HG02885 (cell line): ENCODE measurements around the gene POU2F1.

ENCODE experiments used
- ATAC-seq: cut with Tn5 transposase; IDR thresholded peaks from one replicate; pipeline ENCODE4 v1.9.1; 2021; ENCODE audit warnings: mild to moderate bottlenecking; ENCODE audit not compliant: unreplicated experiment, poor library complexity

POU2F1 gene

DNA sequence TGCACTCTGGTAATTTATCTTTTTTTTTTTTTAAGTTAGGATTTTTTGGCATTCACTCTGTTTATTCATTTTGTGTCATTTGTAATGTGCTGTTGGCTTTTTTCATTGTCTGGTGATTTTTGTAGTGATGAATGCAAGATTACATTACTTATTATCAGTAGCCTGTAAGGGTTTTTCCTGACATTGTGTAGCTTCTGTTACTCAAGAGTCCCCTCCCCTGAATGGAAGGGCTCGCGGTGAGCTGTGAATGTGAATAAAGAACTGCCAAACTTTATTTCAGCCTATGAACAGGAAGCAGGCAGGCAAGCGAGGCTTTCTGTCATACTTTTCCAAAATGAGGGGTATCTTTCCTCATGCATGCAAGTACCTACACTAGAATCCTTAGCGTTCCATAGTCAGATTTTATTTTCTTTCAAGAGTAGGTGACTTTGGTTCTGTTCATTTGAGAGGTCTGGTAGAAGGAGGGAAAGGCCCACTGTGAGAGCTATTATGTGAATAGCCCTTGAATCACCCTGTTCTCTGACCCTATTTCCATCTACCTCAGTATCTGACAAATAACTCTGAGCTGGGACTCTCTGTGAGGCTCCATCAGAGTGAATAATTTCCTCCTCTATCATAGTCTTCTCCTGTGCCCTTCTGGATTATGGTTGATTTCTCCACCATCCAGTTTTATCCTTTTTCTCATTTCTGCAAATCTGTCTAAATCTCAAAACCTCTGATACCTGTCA is 183.6 kb downstream of the POU2F1 start:
- ATAC-seq = no peak

DNA sequence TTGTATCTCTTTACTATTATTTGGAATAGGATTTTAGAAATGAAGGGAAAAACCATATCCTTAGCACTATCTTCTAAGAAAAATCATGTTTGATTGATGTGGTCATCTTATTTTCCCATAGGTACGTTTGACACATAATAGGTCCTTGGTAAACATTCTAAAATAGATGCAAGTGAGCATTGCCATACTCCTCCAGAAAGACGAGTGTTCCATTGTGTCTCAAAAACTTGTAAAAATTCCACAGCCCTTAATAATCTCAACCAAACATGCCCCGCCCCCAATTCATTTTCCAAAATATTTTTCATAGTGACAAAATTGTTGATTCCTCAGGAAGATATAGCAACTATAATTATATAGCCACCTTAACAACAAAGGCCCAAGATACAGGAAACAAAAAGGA is 184.2 kb downstream of the POU2F1 start:
- ATAC-seq = no peak

DNA sequence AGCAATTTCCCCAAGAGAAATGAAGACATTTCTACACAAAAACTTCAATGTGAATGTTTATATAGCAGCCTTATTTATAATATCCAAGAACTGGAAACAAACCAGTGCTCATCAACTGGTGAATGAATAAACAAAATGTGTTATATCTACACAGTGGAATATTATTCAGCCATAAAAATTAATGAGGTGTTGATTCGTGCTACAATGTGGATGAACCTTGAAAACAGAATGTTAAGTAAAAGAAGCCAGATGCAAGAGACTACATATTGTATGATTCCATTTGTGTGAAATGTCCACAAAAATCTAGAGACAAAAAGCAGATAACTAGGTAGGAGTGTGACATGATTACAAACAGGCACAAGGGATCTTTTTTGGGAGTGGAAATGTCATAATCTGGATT is 187.7 kb downstream of the POU2F1 start:
- ATAC-seq = no peak

DNA sequence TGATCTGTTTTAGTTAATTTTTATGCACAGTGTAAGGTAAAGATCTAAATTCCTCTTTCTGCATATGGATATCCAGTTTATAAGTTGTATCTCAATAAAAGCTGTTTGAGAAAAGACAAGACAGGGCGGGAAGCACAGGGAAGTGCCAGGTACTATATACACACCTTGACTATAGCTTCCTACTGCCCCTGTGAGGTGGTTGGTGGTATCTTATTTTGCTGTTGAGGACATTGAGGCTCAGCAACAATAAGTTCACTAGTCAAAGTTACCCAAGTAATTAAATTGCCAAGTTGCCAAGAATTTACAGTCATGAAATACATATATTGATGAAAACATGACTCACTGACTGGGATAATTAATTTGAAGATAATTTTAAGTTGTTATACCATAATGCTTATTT is 188.5 kb downstream of the POU2F1 start:
- no peak for ATAC-seq

DNA sequence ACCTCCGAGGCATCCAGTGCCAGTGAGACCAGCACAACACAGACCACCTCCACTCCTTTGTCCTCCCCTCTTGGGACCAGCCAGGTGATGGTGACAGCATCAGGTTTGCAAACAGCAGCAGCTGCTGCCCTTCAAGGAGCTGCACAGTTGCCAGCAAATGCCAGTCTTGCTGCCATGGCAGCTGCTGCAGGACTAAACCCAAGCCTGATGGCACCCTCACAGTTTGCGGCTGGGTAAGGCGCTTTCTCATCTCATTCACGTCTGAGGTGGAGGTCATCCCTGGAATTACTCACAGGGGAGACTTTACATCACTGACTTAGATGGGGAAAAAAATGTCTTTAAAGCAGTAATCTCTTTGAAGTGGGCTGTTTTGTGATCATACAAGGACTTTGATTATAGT is 191.4 kb downstream of the POU2F1 start:
- ATAC-seq = no peak

DNA sequence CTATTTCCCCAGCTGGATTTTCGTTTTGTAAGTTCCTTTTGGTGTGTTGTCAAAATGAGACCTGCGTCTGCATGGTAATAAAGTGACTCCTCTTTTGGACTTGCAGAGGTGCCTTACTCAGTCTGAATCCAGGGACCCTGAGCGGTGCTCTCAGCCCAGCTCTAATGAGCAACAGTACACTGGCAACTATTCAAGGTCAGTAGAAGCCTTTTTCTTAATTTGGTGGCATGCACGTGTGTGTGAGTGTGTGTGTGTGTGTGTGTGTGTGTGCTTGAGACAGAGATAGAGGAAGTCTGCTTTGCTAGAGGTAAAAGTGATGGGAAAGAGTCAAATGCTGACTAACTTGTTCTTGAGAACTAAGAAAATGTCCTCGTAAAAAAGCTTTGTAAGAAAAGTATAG is 192.2 kb downstream of the POU2F1 start:
- no peak for ATAC-seq

DNA sequence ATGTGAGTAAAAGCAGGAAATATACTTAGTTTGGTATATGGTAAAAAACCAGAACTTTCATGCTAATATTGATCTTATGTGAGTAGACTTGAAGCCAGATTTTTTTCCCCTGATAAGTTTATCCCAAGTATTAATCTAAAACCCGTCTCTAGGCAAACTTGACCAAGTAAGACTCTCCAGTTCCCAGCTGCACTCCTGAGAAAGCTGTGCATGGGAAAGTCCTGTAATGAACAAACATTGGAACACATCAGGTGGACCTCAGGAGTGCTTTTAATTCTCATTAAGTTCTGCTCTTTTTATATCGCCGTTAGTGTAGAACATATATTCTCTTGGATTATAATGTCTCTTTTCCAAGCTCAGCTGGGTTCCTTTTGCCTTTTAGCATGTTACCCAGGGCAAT is 192.6 kb downstream of the POU2F1 start:
- ATAC-seq = no peak

DNA sequence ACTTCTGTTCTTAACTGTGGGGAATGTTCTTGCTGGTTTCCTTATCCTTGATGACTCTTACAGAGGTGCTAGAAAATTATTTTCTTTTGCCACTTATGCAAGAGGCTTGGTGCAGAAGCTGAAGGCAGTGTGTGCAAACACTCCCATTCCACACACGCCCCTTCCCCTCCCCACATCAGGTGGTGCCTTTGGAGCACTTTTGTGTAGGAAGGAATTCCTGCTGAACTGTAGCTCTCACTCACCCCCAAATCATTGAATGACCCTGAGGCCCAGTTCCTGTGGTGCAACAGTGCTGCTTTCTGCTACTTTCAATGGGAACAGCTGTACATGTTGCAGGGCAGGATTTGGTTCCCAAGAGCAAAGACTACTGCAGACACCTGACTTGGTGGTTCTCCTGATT is 195.8 kb downstream of the POU2F1 start:
- no peak for ATAC-seq

DNA sequence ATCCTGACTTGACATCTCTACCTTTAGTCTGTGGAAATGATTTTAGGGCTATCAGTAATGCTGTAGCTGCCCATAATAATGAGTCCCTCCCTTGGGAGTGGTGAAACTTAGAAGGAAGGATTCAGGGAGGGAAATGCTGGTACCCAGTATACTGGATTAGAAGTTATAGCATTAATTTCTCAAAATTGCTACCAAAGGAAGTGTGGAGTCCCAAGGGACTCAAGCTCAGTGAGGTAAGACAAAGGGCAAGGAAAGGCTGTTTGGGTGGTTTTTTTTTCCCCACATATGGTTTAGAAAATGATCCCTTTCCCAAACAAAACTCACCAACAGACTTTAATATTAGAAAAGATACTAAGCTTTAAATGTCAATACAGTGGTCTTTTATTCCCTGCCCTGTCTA is 197.7 kb downstream of the POU2F1 start:
- ATAC-seq = no peak

DNA sequence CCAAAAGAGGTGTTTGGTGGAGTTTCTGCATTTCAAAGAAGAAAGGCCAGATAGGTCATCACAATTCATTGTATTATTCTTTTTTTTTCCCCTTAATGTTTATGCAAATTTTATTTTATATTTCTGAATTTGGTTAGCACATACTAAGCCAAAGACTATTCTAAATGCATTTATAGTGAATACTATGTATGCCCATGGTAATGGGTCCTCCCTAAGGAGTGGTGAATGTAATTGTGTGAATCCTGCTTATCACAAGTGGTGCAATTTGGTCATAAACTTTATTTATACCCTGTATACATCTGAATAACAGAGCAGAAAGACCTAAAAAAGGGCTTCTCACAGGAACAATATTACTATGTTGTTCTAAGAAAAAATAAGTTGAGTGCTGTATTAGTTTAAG is 198.6 kb downstream of the POU2F1 start:
- ATAC-seq = no peak

DNA sequence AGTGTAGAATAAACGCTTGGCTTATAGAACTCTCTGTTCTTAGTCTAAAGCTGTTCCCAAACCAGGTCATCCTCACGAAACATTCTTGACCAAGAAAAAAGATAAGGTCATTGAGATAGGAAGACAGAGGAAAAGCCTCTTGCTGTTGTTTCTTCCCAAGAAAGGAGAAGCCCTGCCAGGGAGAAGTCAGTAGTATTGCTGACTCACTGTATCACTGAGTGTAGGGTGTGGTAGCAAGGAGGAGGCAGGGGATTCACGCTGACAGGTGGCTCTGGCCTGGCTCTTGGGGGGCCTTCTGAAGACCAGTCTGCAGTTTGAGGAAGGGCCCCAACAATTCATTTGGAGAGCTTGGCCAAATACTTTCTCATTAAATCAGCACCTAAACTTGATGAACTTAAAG is 199.8 kb downstream of the POU2F1 start:
- no peak for ATAC-seq

DNA sequence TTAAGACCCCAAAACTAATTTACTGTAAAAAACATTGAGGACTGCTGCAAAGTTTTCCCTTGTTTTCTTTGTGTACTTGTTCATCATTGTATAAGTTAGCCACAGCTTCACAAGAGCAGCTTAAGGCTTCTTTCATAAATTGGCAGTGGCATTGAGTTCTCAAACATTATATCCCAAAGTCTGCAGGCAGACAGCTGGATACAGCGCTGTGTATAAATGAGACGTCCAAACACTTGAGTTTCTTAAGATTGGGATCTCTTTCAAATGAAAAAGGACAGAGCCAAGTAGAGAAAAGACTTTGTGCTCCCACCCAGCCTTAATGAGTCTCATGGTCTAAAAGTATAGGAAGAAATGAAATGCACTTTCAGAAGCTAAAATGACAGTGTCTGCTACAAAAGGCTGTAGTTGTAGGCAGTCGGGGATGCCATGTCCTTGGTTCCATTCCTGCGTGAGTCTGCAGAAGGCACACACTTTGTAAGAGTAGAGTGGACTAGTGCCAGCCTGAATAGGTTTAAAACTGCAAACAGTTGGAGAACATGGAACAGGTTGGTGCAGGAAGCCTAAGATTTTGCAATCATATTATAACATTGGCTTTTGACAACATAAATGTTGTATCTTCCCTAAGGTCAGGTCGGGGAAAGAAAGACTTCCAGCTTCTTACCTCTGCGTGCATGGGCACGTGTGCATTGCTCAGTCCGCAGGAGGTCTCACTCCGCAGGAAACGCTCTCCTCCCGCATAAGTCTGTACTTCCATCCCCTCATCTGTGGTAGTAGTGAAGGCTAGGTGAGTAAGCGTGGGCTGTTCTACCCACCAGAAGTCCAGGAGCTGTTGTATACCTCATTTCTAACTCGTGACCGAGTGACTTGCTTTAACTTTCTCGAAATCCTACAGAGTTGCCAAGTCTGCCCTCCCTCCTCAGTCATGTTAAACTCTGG is 203.3 kb downstream of the POU2F1 start:
- no peak for ATAC-seq

DNA sequence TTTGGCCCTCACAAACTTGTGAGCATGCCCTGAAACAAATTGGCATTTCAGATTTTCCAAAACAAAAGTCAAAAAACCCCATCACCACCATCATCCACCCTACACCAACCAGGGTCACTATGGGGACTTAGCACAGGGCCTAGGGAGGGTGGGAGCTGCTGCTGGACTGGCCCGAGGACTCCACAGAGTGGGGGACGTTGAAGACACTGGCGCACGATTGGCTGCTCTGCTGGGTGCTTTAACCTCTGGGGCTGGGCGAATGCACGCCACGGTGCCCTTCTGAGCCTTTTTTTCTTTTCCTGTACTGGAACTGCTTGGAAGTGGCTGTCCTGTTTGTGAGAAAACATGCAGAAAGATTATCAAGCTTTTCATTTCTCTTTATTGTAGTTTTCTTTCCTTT is 204.8 kb downstream of the POU2F1 start:
- ATAC-seq = no peak

DNA sequence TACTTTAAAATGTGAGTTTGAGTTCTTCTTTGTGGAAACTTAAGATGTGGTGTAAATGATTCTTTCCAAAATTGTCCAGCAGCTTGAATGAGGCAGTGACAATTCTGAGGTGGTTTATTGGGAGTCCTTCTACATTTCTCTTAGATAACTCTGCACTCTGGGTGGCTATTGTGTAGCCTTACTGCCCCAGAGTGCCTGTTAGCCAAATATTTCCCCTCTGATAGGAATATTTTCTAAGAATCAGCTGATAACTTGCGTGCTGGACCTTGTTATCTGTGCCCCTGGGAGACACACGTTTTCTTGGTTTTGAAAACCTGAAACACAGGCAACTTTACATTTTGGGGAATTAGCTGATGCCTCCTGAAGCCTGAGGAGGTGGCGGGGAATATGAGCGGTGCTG is 206.0 kb downstream of the POU2F1 start:
- no peak for ATAC-seq

DNA sequence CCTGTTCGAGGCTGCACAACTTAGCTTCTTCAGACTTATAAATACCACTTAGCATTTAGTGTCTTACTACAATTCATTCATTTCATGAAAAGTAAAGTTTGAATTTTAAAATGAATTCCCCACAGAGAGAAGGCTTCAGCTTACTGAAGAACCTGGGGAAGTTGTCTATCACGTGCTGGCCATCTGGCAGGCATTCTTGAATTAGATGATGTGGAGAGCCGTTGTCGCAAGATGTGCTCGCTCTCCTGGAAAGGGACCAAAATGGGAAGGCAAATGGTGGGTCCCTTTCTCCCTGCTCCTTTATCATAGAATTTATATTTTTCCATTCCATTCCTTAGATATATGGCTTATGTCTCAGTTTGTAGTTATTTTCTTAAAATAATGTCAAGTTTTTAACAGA is 207.2 kb downstream of the POU2F1 start:
- no peak for ATAC-seq

DNA sequence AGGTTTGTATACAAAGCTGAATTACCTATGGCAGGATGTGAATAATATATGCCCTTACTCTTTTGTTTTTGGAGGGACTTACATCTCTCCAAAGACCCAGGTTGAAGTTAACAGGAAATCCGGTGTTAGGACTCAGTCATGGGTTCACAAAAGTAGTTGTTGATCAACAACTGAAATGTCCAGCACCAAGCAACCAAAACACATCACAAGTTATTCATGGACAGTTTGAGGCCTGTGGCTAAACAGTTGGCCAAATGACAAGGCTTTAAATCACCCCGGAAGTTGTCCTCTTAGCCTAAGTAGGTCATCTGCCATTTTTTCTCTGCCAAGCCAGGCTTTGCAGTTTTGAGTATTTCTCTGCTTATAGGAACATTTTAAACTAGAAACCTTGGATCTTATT is 207.7 kb downstream of the POU2F1 start:
- ATAC-seq = no peak

DNA sequence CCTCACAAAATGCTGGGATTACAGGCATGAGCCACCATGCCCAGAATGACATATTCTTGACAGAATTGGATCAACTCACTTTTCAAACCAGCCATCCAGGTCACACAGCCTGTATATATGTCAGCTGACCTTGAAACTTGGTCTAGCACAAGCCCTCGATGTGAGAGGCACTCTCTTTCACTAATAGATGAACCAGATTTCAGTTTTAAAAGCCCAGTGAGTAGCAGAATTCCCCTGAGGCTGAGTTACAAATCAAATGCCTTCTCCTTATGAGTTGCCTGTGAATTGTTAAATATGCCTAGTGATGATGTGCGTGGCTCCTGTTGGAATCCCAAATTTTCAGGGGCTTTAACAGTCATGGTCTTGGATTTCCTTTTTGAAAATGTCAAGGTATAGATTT is 208.9 kb downstream of the POU2F1 start:
- no peak for ATAC-seq

DNA sequence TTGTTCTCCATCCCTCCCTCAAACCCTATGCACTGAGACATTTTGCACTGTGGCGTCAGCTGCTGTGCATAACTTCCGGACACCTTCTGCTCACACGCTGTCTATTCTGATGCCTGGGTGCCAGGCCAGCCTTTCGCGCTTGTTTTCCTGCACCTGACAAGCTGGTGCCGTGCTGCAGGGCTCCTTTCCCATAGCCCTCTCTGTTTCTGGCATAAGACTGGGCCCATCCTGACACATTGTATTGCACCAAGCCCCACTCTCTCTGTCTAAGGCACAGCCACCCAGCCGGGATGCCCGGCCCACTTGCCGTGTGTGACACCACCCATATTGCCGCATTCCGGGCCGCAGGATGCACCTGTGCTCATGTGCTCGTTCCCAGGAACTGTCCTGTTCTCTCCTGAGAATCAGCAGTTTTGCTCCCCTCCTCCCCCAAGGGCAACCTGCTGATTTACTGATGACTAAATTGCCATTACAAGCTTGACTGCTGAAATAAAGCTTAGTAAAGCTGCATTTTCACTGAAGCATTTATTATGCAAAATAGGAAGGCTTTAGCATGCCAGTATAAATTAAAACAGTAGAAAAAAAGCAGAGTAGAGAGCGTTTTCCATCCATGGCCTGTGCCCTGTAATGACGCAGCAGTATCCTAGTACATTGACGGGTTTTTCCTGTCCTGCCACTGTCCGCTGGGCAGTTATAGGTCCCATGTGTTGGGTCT is 209.6 kb downstream of the POU2F1 start:
- peak; percentile 44 for ATAC-seq

DNA sequence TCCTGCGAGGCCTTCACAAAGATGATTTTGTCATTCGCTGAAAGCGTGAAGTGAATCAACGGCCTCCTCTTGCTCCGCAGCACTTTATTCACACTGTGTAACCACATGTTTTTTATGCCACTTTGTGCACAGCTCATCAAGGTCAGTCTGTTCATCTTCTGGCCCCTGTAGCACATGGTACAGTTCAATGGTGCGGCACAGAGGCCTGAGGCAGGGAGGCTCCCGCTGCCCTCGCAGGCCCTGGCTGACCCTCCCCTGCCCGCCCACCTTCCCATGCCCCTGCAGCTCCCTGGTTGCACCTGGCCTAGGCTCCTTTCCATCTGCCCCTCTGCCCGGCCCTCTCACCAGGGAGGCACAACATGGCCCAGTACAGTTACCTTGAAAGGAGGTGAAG is 210.2 kb downstream of the POU2F1 start:
- ATAC-seq = peak; percentile 15

DNA sequence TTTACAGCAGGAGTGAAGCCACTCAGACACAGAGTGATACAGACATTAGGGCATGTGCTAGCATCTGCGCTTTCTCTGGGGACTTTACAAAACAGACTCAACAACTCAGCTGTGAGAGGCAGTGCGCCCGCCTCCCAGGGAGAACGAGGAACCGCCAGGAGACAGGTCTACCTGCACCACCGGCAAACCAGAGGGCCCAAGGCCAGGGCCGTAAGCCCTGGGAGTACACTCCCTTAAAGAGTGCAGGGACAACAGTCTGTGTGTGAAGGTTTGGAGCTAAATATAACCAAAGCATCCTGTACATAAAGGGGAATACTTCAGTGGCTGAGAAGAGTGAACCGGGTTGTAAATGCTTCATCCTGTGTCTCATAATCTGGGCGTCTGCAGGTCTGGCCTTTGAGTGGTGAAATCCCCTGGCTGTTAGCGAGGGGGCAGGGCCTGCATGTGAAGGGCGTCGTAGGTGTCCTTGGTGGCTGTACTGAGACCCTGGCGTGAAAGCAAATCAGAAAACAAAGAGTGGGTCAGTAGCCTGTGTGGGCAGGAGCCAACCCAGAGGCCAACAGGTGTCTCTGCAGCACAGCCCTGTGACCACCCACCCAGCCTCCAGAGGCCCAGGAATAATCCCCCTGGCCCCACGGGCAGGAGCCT is 210.7 kb downstream of the POU2F1 start:
- ATAC-seq = peak; percentile 37
